Parathyroid adenoma (tissue), 2 donors: ENCODE results near the gene TNNC1.

Source experiments
- H2AFZ ChIP-seq: fragments of 300-600 bp; sonication (generic); one replicate; pipeline ENCODE4 v1.7.0; 2017; ENCODE audit warnings: antibody characterized with exemption, mild to moderate bottlenecking
- H3K27ac ChIP-seq: fragments of 300-600 bp; sonication (generic); one replicate; pipeline ENCODE4 v1.7.0; 2017
- H3K27me3 ChIP-seq: fragments of 300-600 bp; sonication (generic); one replicate; pipeline ENCODE4 v1.7.0; 2017; ENCODE audit warnings: low read length; ENCODE audit not compliant: control insufficient read depth, insufficient read depth
- H3K36me3 ChIP-seq: fragments of 300-600 bp; sonication (generic); one replicate; pipeline ENCODE4 v1.7.0; 2017; ENCODE audit warnings: low read length; ENCODE audit not compliant: control insufficient read depth, insufficient read depth
- H3K4me1 ChIP-seq: fragments of 300-600 bp; sonication (generic); one replicate; pipeline ENCODE4 v1.7.0; 2017; ENCODE audit warnings: control low read depth
- H3K4me2 ChIP-seq: fragments of 300-600 bp; sonication (generic); one replicate; pipeline ENCODE4 v1.7.0; 2017; ENCODE audit warnings: low read length
- H3K4me3 ChIP-seq: fragments of 300-600 bp; sonication (generic); one replicate; pipeline ENCODE4 v1.7.0; 2017; ENCODE audit warnings: low read depth, low read length
- H3K79me2 ChIP-seq: fragments of 300-600 bp; sonication (generic); one replicate; pipeline ENCODE4 v1.7.0; 2017; ENCODE audit warnings: control low read depth
- H3K9ac ChIP-seq: fragments of 300-600 bp; sonication (generic); one replicate; pipeline ENCODE4 v1.7.0; 2017; ENCODE audit warnings: mild to moderate bottlenecking
- H3K9me3 ChIP-seq: fragments of 300-600 bp; sonication (generic); one replicate; pipeline ENCODE4 v1.7.0; 2017; ENCODE audit warnings: low read length; ENCODE audit not compliant: control insufficient read depth
- CTCF ChIP-seq: fragments of 300-600 bp; sonication (generic); IDR thresholded peaks from one replicate; pipeline ENCODE4 v1.7.0; 2017; ENCODE audit warnings: antibody characterized with exemption, mild to moderate bottlenecking
- donor health status: primary hyperparathyroidism.

Gene TNNC1

GRCh38 chr3:52433996-52434479, 19.8 kb downstream of the TNNC1 start:
- Histone ChIP-seq H3K36me3 (no peaks in the 10 kb centered on the region), H3K4me3 (no peak overlapping the region), H2AFZ (no peak overlapping the region), H3K4me1 (peaks cover 4% of the 10 kb centered on the region), H3K9me3 (no peaks in the 10 kb centered on the region), H3K27ac (no peak overlapping the region), H3K9ac (no peak overlapping the region), H3K27me3 (no peaks in the 10 kb centered on the region), H3K4me2 (no peak overlapping the region), H3K79me2 (no peaks in the 10 kb centered on the region)
- TF ChIP-seq CTCF = no peak

GRCh38 chr3:52433328-52433995, 20.4 kb downstream of the TNNC1 start:
- Histone ChIP-seq H3K27ac (no peak overlapping the region), H3K9me3 (no peaks in the 10 kb centered on the region), H3K4me1 (peaks cover 4% of the 10 kb centered on the region), H3K4me3 (no peak overlapping the region), H3K36me3 (no peaks in the 10 kb centered on the region), H2AFZ (no peak overlapping the region), H3K79me2 (no peaks in the 10 kb centered on the region), H3K4me2 (no peak overlapping the region), H3K27me3 (no peaks in the 10 kb centered on the region), H3K9ac (no peak overlapping the region)
- TF ChIP-seq CTCF = no peak

- Histone ChIP-seq H2AFZ (no peak overlapping the region), H3K4me3 (no peak overlapping the region), H3K36me3 (no peaks in the 10 kb centered on the region), H3K9me3 (no peaks in the 10 kb centered on the region), H3K4me2 (no peak overlapping the region), H3K27me3 (no peaks in the 10 kb centered on the region), H3K27ac (no peak overlapping the region), H3K79me2 (no peaks in the 10 kb centered on the region), H3K4me1 (peaks cover 4% of the 10 kb centered on the region), H3K9ac (no peak overlapping the region)
- TF ChIP-seq CTCF = no peak
Measured at GRCh38 chr3:52432691-52433141, 21.1 kb downstream of the TNNC1 start.

GRCh38 chr3:52432225-52432624, 21.6 kb downstream of the TNNC1 start:
- Histone ChIP-seq H3K4me1 (peaks cover 4% of the 10 kb centered on the region), H3K27me3 (no peaks in the 10 kb centered on the region), H3K79me2 (no peaks in the 10 kb centered on the region), H2AFZ (no peak overlapping the region), H3K27ac (no peak overlapping the region), H3K9me3 (no peaks in the 10 kb centered on the region), H3K36me3 (no peaks in the 10 kb centered on the region), H3K9ac (no peak overlapping the region), H3K4me2 (no peak overlapping the region), H3K4me3 (no peak overlapping the region)
- TF ChIP-seq CTCF = no peak
